DMS153 treated with DMSO at 0.1 percent for 48 hours (cell line): ENCODE measurements around the gene TMEM235.

Source experiments
- DNase-seq: peaks from one replicate; lab custom pipeline; 2025; ENCODE audit not compliant: unreplicated experiment; lab: John Stamatoyannopoulos, UW

Gene TMEM235

GRCh38 chr17:78230996-78231935, at the start of gene TMEM235:
TSS of gene TMEM235 (plus strand) at chr17:78231631. CDS start at chr17:78232024, 393 bp downstream.
- no peak for DNase-seq

GRCh38 chr17:78182504-78182903, 48.9 kb upstream of the TMEM235 start:
- no peak for DNase-seq

DNA sequence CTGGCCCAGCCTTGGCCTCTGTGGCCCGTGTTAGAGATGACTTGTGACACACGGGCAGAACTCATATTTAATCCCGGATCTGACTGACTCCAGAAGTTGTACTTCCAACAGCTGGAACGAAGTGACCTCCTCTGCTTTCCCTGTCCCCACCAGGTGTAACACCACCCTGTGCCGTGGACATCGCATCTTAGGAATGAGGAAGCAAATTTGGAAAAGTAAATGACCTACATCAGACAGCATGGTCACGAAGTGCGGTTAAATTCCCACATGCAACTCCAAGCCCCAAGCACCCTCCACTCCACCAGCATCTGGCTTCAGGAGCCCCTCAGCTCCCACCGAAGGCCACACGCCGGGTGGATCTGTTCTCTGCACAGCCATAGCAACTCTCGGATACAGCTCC, 47.5 kb upstream of the TMEM235 start:
- no peak for DNase-seq

DNA sequence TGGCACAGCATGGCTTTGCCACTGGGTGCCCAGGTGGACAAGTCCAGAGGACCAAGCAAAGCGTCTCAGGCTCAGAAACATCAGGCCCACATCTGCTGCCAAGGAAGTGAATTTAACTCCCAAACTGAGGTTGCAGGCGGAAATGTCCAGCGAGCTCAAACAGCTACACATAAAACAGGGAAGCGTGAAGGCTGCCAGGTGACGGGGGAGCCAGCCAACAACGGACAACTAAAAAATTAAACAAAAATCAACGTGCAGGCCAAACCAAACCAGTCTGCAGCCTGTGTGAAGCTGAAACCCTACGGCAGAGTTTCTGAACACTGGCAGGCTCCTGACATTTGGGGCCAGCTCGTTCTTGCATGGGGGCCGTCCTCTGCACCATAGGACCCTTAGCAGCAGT, 47.1 kb upstream of the TMEM235 start:
- no peak for DNase-seq

GRCh38 chr17:78184868-78185267, 46.6 kb upstream of the TMEM235 start:
- no peak for DNase-seq

DNA sequence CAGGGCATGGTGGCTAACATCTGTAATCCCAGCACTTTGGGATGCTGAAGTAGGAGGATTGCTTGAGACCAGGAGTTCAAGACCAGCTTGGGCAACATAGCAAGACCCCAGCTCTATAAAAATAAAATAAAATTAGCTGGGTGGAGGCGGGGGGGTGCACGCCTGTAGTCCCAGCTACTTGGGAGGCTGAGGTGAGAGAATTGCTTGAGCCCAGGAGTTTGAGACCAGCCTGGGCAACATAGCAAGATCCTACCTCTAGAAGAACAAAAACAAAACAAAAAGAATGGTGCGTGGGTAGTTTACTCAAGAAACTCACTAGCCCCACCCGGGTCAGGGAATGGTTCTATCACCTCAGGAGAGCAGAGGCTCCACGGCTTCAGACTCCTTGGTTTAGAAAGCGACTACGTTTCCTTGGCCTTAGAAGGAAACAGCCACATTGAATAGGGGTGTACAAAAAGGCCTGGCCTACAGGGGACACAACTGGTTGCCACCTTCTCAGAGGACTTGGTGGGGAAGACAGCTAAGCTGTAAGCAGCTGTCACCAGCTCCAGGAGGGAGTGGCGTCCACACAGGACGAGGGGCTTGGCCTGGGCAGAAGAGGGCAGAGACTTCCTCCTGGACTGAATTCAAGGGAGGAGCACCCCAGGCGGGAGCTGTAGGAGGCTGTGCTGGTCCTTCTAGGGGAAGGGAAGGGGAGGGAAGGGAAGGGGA, 45.3 kb upstream of the TMEM235 start:
- no peak for DNase-seq

- peak; percentile 96 for DNase-seq
Measured at GRCh38 chr17:78186692-78187595, 44.5 kb upstream of the TMEM235 start, which contains the start of the genes AFMID and TK1. TSS of gene AFMID (plus strand) at chr17:78187362. CDS start at chr17:78187371, 9 bp downstream. TSS of gene TK1 (minus strand) at chr17:78187052. CDS start at chr17:78186994, 58 bp downstream.

DNA sequence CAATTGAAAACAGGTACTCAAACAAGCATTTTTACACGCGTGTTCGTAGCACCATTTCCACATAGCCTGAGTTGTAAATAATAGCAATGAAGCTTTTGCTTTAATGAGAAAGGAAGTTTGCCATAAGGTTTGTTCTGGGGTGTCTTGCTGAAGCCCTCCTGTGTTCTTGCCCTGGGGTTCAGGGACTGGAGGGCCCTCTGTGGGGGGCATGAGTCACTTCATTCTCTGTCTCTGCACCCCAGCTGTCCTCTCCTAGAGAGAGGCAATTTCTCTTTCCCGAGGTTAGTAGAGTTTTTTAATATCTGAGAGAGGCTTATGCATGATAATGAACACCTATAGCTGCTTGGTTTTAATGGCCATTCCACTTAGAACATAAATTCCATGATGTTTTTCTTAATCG, 34.7 kb upstream of the TMEM235 start:
- no peak for DNase-seq

DNA sequence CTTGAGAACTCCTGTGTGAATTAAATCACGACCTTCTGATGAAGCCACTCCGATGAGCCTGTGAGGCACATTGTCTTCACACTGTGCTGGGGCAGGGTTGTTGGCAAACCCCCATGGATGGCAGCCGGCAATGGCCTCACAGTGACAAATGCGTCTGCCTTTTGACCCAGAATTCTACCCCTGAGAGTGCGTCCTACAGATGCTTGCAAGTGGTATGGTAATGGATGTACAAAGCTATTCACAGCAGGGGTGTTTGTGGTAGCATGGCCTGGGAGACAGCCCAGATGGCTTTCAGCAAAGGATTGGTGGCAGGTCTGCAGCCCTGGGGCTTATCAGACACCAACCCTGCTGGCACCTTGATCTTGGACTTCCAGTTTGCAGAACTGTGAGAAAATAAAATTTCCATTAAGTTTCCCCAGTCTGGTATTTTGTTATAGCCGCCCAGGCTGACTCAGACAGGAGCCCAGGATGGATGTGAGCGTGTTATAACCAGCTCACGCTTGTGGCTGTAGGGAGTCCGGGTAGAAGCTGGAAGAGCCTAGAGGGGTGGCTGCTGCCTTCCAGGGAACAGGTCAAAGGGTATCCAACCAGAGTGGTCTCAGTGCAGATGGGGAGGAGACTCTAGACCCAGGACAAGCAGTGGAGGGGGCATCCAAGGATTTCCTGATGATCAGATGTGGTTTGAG, 34.1 kb upstream of the TMEM235 start:
- no peak for DNase-seq

- no peak for DNase-seq
Measured at GRCh38 chr17:78200451-78200850, 31.0 kb upstream of the TMEM235 start.

DNA sequence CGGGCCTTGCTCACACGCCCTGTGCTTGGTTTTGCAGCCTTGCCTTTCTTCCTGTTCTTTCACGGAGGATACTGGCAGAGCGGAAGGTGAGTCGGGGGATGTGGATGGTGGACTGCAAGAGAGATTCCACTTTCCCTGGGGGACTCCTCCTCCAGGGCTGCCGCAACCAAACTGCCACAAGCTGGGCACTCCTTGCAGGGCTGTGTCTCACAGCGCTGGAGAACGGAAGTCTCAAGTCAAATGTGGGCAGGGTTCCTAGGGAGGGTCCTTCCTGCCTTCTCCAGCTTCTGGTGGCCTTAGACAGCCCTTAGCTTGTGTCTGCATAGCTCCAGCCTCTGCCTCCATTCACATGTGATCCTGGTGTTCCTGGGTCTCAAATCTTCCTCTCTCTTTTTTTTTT, 28.8 kb upstream of the TMEM235 start:
- DNase-seq, result no peak

DNA sequence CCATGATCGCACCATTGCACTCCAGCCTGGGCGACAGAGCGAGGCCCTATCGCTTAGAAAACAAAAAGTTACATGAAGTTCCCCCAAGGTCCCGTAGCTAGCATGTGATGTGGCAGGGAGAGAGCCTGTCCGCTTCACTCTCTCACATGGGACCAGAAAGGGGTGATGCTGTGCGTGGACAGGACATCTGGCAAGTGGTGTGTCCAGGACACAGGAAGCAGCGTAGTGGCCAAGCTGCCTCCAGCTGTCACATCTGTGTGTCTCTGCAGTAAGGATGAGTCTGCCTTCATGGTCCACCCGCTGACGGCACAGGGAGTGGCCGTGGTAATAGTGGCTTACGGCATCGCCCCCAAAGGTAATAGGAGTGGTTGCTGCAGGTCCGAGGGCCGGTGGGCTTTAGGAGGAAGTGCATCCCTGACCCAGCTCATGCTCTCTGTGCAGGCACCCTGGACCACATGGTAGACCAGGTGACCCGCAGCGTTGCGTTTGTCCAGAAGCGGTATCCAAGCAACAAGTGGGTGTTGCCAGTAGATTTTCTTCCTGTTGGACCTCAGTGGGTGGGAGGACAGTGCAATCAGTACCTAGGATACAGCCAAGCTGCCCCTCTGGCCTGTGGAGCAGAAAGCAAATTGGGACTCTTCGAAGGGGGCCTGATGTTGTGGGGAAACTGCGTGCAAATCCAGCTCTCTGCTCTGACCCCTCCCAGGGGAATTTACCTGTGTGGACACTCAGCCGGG, 26.9 kb upstream of the TMEM235 start:
- DNase-seq, result no peak

GRCh38 chr17:78205124-78205775, 26.2 kb upstream of the TMEM235 start:
- no peak for DNase-seq

DNA sequence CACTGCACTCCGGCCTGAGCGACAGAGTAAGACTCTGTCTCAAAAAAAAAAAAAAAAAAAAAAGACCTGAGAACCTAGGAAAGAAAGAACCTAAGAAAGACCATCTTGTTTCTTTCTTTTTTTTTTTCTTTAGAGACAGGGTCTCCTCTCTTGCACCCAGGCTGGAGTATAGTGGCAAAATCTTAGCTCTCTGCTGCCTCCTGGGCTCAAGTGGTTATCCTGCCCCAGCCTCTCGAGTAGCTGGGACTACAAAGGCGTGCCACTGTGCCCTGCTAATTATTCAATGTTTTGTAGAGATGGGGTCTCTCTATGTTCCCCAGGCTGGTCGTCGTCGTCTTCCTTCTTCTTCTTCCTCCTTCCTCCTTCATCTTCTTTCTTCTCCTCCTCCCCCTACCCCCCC, 25.1 kb upstream of the TMEM235 start:
- DNase-seq, result no peak

DNA sequence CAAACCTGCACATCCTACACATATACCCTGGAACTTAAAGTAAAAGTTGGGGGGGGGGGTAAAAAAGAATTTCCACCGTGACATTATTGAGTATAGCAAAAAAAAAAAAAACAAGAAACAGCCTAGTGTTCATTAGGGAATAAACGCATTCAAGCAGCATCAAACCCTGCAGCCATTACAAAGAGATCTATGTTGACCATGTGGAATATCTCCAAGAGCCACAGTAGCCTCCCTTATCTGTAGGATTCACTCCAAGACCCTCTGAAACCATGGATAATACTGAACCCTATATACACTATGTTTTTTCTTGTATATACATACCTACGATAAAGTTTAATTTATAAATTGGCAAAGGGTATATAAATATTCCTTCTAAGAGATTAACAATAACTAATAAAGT, 22.9 kb upstream of the TMEM235 start:
- DNase-seq, result no peak

DNA sequence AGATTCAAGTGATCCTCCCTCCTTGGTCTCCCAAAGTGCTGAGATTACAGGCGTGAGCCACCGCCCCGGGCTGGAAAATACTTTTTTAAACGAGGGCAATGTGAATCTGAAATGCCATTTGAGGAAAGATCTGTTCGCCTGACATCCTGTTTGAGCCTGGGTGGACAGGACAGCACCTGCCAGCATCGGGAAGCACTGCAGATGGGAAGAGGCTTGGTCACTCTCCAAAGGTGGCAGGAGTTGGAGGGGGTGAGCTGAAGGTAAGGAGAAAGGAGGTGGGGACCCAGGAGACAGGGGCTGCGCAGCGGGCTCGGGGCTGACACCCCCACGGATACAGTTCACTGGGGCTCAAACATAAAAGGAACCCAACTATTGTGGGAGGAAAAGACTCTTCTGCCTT, 21.3 kb upstream of the TMEM235 start:
- no peak for DNase-seq

GRCh38 chr17:78211032-78211431, 20.4 kb upstream of the TMEM235 start:
- DNase-seq, result no peak

GRCh38 chr17:78214016-78214705, 17.3 kb upstream of the TMEM235 start, which contains the start of gene BIRC5:
TSS of gene BIRC5 (plus strand) at chr17:78214253. CDS start at chr17:78214317, 64 bp downstream.
- DNase-seq, result peak; percentile 82

GRCh38 chr17:78214706-78215061, 16.7 kb upstream of the TMEM235 start:
- no peak for DNase-seq
